Stomach smooth muscle (tissue), 2 donors: ENCODE data around the gene YIPF4.
"Not testable (repeated sequence)": the region's sequence is repeated elsewhere in the genome, so short reads cannot be mapped to it uniquely, and the experiment has no call there.

Experiments
- H3K27ac ChIP-seq: one replicate; pipeline ENCODE4 v1.7.0; 2013; ENCODE audit warnings: mild to moderate bottlenecking, low read length, inconsistent platforms
- H3K27me3 ChIP-seq, 2 donors: one replicate each; pipeline ENCODE4 v1.7.0; 2013; ENCODE audit warnings: low read length in 2 of 2; ENCODE audit not compliant: insufficient read depth in 2 of 2, control insufficient read depth in 1 of 2
- H3K36me3 ChIP-seq, 2 donors: one replicate each; pipeline ENCODE4 v1.7.0; 2013; ENCODE audit warnings: low read length in 2 of 2; ENCODE audit not compliant: control insufficient read depth in 2 of 2, insufficient read depth in 2 of 2
- H3K4me1 ChIP-seq: one replicate; pipeline ENCODE4 v1.7.0; 2013; ENCODE audit warnings: low read length; ENCODE audit not compliant: control insufficient read depth, insufficient read depth
- H3K4me3 ChIP-seq, 2 donors: one replicate each; pipeline ENCODE4 v1.7.0; 2013; ENCODE audit warnings: low read length in 2 of 2
- H3K9ac ChIP-seq, 2 donors: one replicate each; pipeline ENCODE4 v1.7.0; 2013; ENCODE audit warnings: low read length in 2 of 2, mild to moderate bottlenecking in 1 of 2
- H3K9me3 ChIP-seq, 2 donors: one replicate each; pipeline ENCODE4 v1.7.0; 2013; ENCODE audit warnings: low read length in 2 of 2; ENCODE audit not compliant: control insufficient read depth in 2 of 2
- donor health status: healthy.
- donor health status: Pancreatic carcinoma.

YIPF4 gene

DNA sequence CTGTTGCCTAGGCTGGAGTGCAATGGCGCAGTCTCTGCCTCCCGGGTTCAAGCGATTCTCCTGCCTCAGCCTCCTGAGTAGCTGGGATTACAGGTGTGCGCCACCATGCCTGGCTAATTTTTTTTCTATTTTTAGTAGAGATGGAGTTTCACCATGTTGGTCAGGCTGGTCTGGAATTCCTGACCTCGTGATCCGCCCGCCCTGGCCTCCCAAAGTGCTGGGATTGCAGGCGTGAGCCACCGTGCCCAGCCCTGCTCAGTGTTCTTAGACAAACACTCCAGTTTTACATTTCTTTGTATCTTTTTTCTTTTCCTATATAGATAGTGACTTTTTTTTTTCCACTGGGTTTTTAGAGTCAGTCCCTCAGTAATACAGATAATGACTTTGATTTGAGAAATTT, 86.6 kb downstream of the YIPF4 start:
- not testable (repeated sequence) for H3K27me3 ChIP-seq, H3K9me3 ChIP-seq, H3K9ac ChIP-seq, H3K36me3 ChIP-seq, H3K27ac ChIP-seq, H3K4me3 ChIP-seq
- H3K4me1 ChIP-seq = peaks cover 10% of the 10 kb centered on the region

- not testable (repeated sequence) for H3K9me3 ChIP-seq, H3K36me3 ChIP-seq, H3K27ac ChIP-seq, H3K27me3 ChIP-seq, H3K9ac ChIP-seq, H3K4me3 ChIP-seq, H3K4me1 ChIP-seq
These were observed 88.0 kb downstream of the YIPF4 start for GRCh38 chr2:32365679-32366078.
